D721Med (cell line): ENCODE measurements around the gene FGF14.

Experiments
- DNase-seq: peaks from one replicate; pipeline ENCODE4 v3.0.0; 2011; ENCODE audit warnings: low spot score; ENCODE audit not compliant: insufficient read length
- FAIRE-seq: peaks from 2 replicates; lab custom pipeline; 2011; peaks lifted over from hg19 to GRCh38; lab: Jason Lieb, UNC
- CTCF ChIP-seq: IDR thresholded peaks from 2 replicates; pipeline ENCODE4 v1.5.1; 2012; ENCODE audit warnings: mild to moderate bottlenecking, control low read depth; ENCODE audit not compliant: insufficient read depth; ENCODE audit errors: missing control alignments

FGF14 gene

GRCh38 chr13:102347490-102347889 is 54.4 kb downstream of the FGF14 start:
- no peak for FAIRE-seq
- DNase-seq, result no peak
- no peak for TF ChIP-seq CTCF

GRCh38 chr13:102346769-102347168 is 55.1 kb downstream of the FGF14 start:
- no peak for FAIRE-seq
- no peak for TF ChIP-seq CTCF
- no peak for DNase-seq

GRCh38 chr13:102344410-102344809 is 57.4 kb downstream of the FGF14 start:
- TF ChIP-seq CTCF, result no peak

GRCh38 chr13:102333320-102334198 is 68.3 kb downstream of the FGF14 start:
- no peak for DNase-seq
- no peak for FAIRE-seq
- TF ChIP-seq CTCF, result no peak

More at GRCh38 chr13:102344410-102344809, 57.4 kb downstream of the FGF14 start:
- no peak for DNase-seq
- no peak for FAIRE-seq

- DNase-seq (no peak), FAIRE-seq (no peak)
- TF ChIP-seq CTCF, result no peak
Measured at GRCh38 chr13:102328909-102329308, 72.9 kb downstream of the FGF14 start.

GRCh38 chr13:102327119-102327617 is 74.7 kb downstream of the FGF14 start:
- no peak for TF ChIP-seq CTCF
- FAIRE-seq, result no peak
- DNase-seq, result no peak
